Spleen (tissue), 7 donors: Measurements from ENCODE around the gene SREBF2.

ENCODE experiments used
- CTCF ChIP-seq, 11 experiments: fragments of 200-600 bp in 7 of 11; fragments of 450-650 bp in 4 of 11; sonication (generic) in 4 of 11; IDR thresholded peaks in 8 of 11; conservative IDR thresholded peaks in 3 of 11; 1 replicate in 7 of 11; 2 replicates in 4 of 11; pipeline versions ENCODE4 v1.4.0 to v1.8.0; 2016 to 2021; ENCODE audit warnings: antibody characterized with exemption in 11 of 11, inconsistent platforms in 4 of 11, mild to moderate bottlenecking in 1 of 11
- POLR2AphosphoS5 ChIP-seq, 3 donors: sonication (generic); formaldehyde crosslinking; IDR thresholded peaks; one replicate each; pipeline ENCODE4 v1.5.1; 2017; ENCODE audit warnings: antibody characterized with exemption in 3 of 3
- donor health status: DM: no; HTN: no; CAD: no; lungs with moderate emphysema.
- donor health status: DM: no; HTN: no; CAD: no.
- donor health status: DM: no; HTN: no; CAD: no.

DNA sequence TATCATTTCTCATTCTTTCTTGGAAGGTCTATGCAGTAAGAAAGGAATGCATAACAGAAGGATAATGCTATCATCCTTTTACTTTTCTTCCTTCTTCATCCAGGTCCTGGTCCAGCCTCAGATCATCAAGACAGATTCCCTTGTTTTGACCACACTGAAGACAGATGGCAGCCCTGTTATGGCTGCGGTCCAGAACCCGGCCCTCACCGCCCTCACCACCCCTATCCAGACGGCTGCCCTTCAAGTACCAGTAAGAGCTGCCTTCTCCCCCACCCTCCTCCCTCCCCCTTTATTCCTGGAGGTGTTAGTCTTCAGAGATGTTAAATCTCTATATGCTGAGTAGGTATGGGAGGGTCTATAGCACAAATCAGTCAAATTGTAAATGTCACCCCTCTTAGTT lies 37.9 kb downstream of the SREBF2 start:
- TF ChIP-seq CTCF (IDR thresholded peaks at IDR 0.05 in 8 of 11, conservative IDR thresholded peaks at IDR 0.05 in 3 of 11) (no peak), POLR2AphosphoS5 (IDR thresholded peaks at IDR 0.05) (no peak)
